Measurements from ENCODE around the gene GOT1.

Gene GOT1

GRCh38 chr10:99433378-99434020 lies 3.1 kb upstream of the GOT1 start:
- no peak for DNase-seq (ENCODE audit: low read depth)

- no peak for DNase-seq (ENCODE audit: low read depth)
Measured at GRCh38 chr10:99432881-99433280, 2.5 kb upstream of the GOT1 start.

- DNase-seq (ENCODE audit: low read depth): no peak
Measured at GRCh38 chr10:99432047-99432446, 1.6 kb upstream of the GOT1 start.

DNA sequence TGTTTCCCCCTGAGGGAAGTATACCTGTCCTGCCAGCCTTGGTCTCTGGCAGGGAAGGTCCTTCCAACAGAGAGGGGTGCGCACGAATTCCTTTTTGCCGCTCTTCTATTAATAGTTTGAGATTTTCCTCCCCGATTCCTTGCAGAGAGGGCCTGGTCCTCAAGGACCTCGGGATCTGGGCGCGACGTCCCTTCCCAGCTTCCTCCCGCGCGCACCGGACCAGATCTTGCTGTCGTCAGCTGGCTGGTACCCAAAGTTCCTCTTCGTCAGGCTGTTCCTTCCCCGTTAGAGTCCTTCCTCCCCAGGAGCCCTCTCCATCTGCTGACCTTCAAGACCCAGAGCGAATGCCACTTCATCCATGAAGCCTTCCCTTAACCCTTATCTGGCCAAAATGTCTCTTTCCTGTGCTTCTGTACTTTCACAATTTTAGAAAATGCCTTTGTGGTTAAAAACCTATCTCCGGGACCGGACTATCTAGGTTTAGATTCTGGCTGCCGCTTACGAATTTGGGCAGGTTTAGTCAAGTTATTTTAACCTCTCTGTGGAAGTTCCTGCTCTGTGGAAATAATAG lies 851 bp upstream of the GOT1 start:
- DNase-seq (ENCODE audit: low read depth): no peak

DNA sequence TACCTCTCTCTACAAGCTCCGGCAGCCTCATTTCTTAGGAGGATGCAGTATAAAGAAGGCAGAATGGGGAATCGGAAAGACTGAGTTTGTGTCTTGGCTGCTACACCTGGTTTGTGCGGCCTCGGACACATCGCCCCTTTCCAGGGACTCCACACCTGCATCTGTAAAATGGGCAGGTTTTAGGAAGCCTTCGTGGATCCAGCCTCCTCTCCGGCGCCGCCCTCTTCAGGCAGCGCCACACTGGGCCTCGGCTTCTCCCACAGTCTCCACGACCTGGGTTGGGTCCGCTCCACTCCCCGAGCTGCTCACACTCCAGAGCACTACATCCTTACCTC lies 341 bp downstream of the GOT1 start:
- DNase-seq (ENCODE audit: low read depth): peak; percentile 0

DNA sequence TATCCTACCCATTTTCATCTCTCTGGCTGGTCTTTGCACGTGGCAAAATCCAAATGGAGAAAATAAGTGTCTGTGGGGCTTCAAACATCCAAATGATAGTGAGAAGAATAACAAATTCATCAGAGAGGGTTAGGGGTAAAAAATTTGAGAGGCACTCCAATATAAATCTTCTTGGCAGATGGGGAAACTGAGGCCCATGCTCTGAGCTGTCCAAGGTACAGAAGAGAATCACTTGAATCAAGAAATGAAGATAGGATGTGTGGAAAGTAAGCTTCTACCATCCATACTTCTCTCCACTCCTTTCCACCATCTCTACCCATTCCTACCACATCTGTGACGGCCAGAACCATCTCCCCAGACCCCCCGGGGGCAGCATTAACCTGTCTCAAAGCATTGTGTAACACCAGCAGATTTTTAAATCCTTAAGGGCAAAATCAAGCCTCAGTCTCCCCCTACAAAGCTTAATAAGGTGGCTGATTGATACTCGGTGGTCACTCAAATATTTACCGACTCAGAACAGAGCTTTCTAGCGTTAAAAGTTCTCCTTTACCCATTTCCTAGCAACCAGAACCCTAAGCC lies 818 bp downstream of the GOT1 start:
- DNase-seq (ENCODE audit: low read depth): no peak

- DNase-seq (ENCODE audit: low read depth): no peak
Measured at GRCh38 chr10:99427566-99428190, 2.7 kb downstream of the GOT1 start.

GRCh38 chr10:99426689-99427088 lies 3.7 kb downstream of the GOT1 start:
- no peak for DNase-seq (ENCODE audit: low read depth)

DNA sequence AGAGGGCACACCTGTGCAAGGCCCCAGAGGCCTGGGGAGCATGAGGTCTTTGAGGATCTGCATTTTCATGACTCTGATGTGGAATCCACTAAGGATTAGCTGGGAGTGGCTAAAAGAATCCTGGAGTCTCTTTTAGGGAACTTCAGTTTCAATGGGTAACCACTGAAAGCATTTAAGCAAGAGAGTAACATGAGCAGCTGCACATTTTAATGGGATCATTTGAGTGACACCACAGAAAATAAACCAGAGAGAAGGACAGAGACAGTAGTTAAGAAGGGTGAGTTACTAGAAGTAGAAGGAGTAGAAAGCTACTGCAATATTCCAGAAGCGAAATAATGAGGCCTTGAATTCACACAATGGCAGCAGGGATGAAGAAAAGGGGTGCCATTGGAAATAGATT lies 5.2 kb downstream of the GOT1 start:
- no peak for DNase-seq (ENCODE audit: low read depth)

DNA sequence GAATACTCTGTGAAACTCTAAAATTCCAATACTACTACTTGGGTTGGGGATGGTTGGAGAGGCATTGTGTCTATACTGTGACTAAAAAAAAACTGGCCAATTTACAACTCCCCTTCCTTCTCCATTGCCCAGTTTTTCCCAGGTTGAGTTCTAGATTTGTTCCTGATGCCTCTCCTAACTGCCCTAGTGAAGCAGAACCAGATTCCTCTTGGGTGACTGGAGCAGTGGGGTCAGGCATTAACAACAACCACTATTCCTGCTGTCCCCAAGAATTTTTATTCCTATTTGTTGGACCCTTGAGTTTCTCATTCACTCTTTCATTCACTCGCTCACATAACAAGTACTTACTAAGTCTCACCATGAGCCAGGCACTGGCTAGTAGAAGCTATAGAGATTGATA lies 5.8 kb downstream of the GOT1 start:
- no peak for DNase-seq (ENCODE audit: low read depth)

DNA sequence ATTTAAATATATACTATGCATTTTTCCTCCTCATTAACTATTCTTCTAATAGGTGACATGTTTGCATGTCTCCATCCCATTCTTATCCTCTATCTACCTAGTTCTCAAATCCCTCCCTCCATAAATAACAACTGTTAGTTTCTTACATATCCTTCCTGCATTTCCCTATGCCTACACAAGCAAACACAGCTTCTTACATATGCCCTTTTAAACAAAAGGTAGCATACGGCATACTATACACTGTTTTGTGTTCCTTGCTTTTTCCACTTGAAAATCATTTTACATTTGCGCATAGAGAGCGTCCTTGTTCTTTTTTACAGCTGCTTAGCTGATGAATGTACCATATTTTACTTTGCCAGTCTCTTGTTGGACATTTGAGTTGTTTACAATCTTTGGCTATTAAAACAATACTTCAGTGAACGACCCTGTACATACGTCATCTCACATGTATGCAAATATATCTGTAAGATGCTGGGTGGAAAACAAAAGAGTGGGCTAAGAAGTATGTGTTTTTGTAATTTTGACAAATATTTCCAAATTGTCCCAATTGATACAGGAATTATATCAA lies 7.8 kb downstream of the GOT1 start:
- no peak for DNase-seq (ENCODE audit: low read depth)

GRCh38 chr10:99421233-99421739 lies 9.1 kb downstream of the GOT1 start:
- DNase-seq (ENCODE audit: low read depth): no peak

DNA sequence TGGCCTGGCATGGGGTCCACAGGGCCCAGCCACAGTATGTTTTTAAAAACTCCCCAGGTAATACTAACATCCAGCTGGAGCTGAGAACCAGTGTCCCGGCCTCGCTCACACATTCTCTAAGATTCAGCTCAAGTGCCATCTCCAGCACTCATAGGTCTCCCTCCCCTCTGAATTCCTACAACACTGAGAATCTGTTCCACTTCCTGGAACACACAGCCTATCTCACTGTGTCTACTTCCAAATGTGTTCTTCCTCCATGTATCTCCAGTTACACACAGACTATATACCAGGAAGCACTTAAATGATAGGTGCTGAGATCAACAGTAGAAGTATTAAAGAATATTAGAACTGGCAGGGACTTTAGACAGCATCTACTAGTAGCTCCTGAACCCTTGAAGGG lies 10.7 kb downstream of the GOT1 start:
- no peak for DNase-seq (ENCODE audit: low read depth)

DNA sequence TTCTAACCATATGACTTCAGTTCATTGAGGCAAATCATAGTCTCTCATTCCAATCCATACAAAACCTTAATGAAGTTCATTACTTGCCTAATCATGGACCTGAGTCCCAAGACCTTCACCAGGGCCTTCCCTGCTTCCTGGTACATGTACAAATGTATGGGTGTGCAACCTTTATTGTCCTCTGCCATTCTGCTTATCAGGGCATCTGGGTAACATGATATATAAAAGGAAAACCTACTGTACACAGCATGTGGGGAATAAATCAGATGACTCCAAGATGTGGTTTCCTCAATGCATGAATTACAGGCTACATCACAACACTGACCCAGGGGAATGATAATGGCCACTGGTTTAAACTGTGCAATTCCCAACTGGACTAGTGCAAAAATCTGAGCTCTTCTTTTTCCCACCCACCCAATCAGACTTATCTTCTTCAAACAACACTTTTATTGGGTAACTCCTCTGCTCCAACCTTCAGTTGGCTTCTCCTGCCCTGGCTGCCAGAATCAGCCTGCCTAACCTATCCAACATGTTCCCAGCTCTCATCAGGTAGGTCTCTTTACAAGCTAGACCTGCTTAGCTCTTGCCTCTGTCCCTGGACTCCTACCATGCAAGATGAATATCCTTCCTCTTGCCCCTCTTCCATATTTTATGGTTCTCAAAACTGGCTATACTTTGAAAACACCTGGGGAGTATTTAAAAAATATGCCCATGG lies 11.4 kb downstream of the GOT1 start:
- DNase-seq (ENCODE audit: low read depth): no peak

DNA sequence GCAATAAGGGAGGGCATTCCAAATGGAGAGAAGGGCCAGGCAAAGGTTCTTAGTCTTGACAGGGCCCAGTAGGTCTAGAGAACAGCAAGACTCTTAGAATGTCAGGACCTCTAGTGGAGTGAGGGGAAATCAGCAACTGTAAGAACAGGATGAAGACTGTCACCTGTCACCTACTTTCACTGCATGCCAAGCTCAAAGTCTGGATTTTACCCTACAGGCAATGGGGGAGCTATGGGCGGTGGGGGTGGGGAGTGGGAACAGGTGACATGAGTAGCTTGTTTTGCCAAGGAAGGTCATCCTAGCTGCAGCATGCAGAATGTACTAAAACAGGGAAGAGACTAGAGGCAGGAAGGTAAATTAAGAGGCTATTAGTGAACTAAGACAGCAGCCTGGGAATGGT lies 18.3 kb downstream of the GOT1 start:
- DNase-seq (ENCODE audit: low read depth): no peak

DNA sequence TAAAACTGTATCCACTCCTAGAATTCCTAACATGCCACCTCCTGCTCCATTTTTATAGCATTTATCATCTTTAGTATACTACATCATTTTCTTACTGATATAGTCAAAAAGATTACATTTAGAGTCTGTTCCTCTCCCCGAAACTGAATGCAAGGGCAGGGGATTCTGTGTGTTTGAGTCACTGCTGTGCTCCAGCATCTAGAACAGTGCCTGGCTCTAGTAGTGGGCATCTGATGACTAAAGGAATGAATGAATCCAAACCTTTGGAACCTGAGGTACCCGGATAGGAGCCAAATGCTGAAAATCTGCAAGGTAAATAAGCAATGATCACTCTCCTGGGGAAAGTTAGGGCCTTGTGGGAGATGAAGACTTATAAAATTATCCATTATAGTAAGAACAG lies 18.9 kb downstream of the GOT1 start:
- no peak for DNase-seq (ENCODE audit: low read depth)

- DNase-seq (ENCODE audit: low read depth): no peak
Measured at GRCh38 chr10:99410876-99411275, 19.5 kb downstream of the GOT1 start.

GRCh38 chr10:99410146-99410545 lies 20.3 kb downstream of the GOT1 start:
- DNase-seq (ENCODE audit: low read depth): no peak

DNA sequence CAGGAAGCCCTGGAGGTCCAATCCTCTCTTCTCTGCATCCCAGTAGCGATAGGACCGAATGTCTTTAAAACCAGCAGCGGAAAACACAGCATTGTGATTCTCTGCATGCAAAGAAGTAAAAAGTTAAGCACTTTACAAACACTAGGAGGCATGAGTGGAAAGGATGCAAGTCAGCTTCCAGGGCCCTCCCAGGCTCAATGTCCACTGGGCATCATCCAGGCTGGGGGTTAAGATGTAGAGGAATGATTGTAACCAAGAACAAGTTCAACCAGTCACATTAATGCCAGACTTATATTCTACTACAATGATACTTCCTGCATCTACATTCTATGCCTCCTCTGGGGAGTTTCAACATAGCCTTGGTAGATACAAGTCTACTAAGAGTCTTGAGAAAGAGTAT lies 24.3 kb downstream of the GOT1 start:
- no peak for DNase-seq (ENCODE audit: low read depth)

DNA sequence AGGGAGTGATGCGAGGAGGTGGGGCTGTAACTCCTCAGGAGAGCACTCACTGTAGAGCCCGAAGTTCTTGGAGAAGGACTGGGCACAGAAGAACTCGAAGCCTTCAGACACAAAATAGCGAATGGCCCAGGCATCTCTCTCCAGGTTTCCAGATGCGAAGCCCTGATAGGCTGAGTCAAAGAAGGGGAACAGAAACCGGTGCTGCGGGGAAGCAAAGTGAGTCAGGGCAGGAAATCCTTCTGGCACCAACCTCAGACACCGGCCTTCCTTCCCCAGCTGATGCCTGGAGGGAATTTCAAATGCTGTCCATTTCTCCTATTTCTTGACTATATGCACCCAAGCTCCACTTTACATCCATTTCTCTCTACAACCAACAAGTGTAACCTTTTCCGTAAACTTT lies 26.8 kb downstream of the GOT1 start:
- DNase-seq (ENCODE audit: low read depth): no peak

DNA sequence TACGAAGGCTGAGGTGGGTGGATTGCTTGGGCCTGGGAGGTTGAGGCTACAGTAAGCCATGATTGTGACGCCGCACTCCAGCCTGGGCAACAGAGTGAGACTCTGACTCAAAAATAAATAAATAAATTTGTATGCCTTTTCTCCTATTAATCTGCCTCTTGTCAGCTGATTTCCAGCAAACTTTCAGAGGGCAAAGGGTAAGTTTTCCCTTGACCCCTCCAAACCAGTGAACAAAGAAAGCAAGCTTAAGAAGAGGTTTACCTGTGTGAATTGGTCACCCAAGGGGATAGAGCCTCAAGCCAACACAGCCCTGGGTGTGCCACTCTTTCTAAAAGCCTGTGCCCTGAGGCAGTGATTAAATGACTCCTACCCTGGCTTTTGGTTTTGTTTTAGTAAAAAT lies 30.8 kb downstream of the GOT1 start:
- no peak for DNase-seq (ENCODE audit: low read depth)

DNA sequence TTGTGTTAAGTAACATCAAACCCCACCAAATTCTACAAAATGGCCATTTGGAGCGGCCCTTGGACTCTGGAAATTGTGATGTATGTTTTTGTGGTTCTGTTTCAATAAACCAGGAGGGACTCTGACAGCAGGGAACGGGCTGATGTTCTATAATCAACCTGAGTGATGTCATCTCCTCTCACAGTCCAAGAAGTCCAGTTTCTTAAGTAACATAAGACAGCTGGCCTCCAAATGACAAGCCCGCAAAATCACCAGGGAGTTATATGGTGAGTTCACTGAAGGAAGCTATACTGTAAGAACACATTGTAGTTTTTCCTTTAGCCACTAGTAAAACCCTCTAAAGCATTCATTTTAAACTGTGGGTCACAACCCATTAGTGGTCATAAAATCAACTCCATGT lies 34.0 kb downstream of the GOT1 start:
- no peak for DNase-seq (ENCODE audit: low read depth)
